ENCODE data around the gene CREBBP.

CREBBP gene

GRCh38 chr16:3735541-3735940, 145.0 kb downstream of the CREBBP start:
- DNase-seq (ENCODE audit: low read depth in 2 of 2) = no peak

- no peak for DNase-seq (ENCODE audit: low read depth in 2 of 2)
Observed at GRCh38 chr16:3734758-3735221, 145.7 kb downstream of the CREBBP start.

- DNase-seq (ENCODE audit: low read depth in 2 of 2) = no peak
Observed at GRCh38 chr16:3734084-3734757, 146.3 kb downstream of the CREBBP start.

- DNase-seq (ENCODE audit: low read depth in 2 of 2) = no peak
Observed at GRCh38 chr16:3732171-3732570, 148.3 kb downstream of the CREBBP start.

- no peak for DNase-seq (ENCODE audit: low read depth in 2 of 2)
Observed at GRCh38 chr16:3731126-3731935, 149.2 kb downstream of the CREBBP start.

GRCh38 chr16:3730161-3731125, 150.1 kb downstream of the CREBBP start:
- no peak for DNase-seq (ENCODE audit: low read depth in 2 of 2)

GRCh38 chr16:3729161-3730112, 151.1 kb downstream of the CREBBP start:
- no peak for DNase-seq (ENCODE audit: low read depth in 2 of 2)

- no peak for DNase-seq (ENCODE audit: low read depth in 2 of 2)
Observed at GRCh38 chr16:3728424-3729160, 151.9 kb downstream of the CREBBP start.

- DNase-seq (ENCODE audit: low read depth in 2 of 2) = no peak
Observed at GRCh38 chr16:3727806-3728381, 152.6 kb downstream of the CREBBP start.

GRCh38 chr16:3726021-3726687, 154.4 kb downstream of the CREBBP start:
- no peak for DNase-seq (ENCODE audit: low read depth in 2 of 2)

- no peak for DNase-seq (ENCODE audit: low read depth in 2 of 2)
Observed at GRCh38 chr16:3725276-3725675, 155.2 kb downstream of the CREBBP start.

- no peak for DNase-seq (ENCODE audit: low read depth in 2 of 2)
Observed at GRCh38 chr16:3722508-3722907, 158.0 kb downstream of the CREBBP start.

GRCh38 chr16:3720418-3720817, 160.1 kb downstream of the CREBBP start:
- DNase-seq (ENCODE audit: low read depth in 2 of 2) = no peak

GRCh38 chr16:3718628-3719027, 161.9 kb downstream of the CREBBP start:
- no peak for DNase-seq (ENCODE audit: low read depth in 2 of 2)

GRCh38 chr16:3718019-3718391, 162.5 kb downstream of the CREBBP start:
- DNase-seq (ENCODE audit: low read depth in 2 of 2) = peak in 1 of 2 donors; percentile 1

GRCh38 chr16:3717235-3718018, 163.1 kb downstream of the CREBBP start, which contains the start of gene TRAP1:
Gene TRAP1, minus strand, starts transcription at chr16:3717524. Its CDS starts 16 bp downstream, at chr16:3717508.
- peak; percentile 90 to 91 for DNase-seq (ENCODE audit: low read depth in 2 of 2)

- DNase-seq (ENCODE audit: low read depth in 2 of 2) = peak; percentile 19 to 33
Observed at GRCh38 chr16:3716831-3717234, 163.7 kb downstream of the CREBBP start.

- DNase-seq (ENCODE audit: low read depth in 2 of 2) = no peak
Observed at GRCh38 chr16:3715430-3715829, 165.1 kb downstream of the CREBBP start.
